Sigmoid colon (tissue), 4 donors: ENCODE results near the gene CETN3.

Experiments used
- CTCF ChIP-seq, 4 experiments: fragments of 450-650 bp in 3 of 4; fragments of 200-600 bp in 1 of 4; IDR thresholded peaks; one replicate each; pipeline ENCODE4 v1.5.1; 2016 to 2019; ENCODE audit warnings: antibody characterized with exemption in 4 of 4, mild to moderate bottlenecking in 3 of 4, moderate library complexity in 2 of 4
- EP300 ChIP-seq, 4 donors: sonication (generic); formaldehyde crosslinking; IDR thresholded peaks; one replicate each; pipeline ENCODE4 v1.6.1; 2017; ENCODE audit warnings: antibody characterized with exemption in 4 of 4
- POLR2A ChIP-seq, 2 donors: fragments of 450-650 bp; IDR thresholded peaks; one replicate each; pipeline ENCODE4 v1.6.1; 2016; ENCODE audit warnings: antibody characterized with exemption in 2 of 2, mild to moderate bottlenecking in 2 of 2, moderate library complexity in 2 of 2
- POLR2AphosphoS5 ChIP-seq, 4 donors: sonication (generic); formaldehyde crosslinking; IDR thresholded peaks; one replicate each; pipeline ENCODE4 v1.6.1; 2017; ENCODE audit warnings: antibody characterized with exemption in 4 of 4

- TF ChIP-seq CTCF (IDR thresholded peaks at IDR 0.05) = peak in 3 of 4 experiments; percentile 24 to 49 (median 26)
- TF ChIP-seq POLR2A (IDR thresholded peaks at IDR 0.05) = no peak
- no peak for TF ChIP-seq EP300 (IDR thresholded peaks at IDR 0.05)
- no peak for TF ChIP-seq POLR2AphosphoS5 (IDR thresholded peaks at IDR 0.05)
These were observed 23.4 kb downstream of the CETN3 start for GRCh38 chr5:90386099-90386710.
